SK-N-SH treated with all-trans-retinoic acid at 6 μM for 48 hours (cell line): ENCODE measurements around the gene LCN1.

ENCODE experiments used
- ATAC-seq: fragments of 200-7000 bp; cut with Tn5 transposase; 3 replicates; pipeline ENCODE4 v1.9.1; 2020; ENCODE audit warnings: mild to moderate bottlenecking, moderate library complexity
- ARNTL ChIP-seq: fragments of 450-650 bp; formaldehyde crosslinking; IDR thresholded peaks from 2 replicates; pipeline ENCODE4 v1.5.0; 2020; ENCODE audit warnings: low read depth, mild to moderate bottlenecking, moderate library complexity, borderline replicate concordance
- CREB5 ChIP-seq: fragments of 250-450 bp; sonication (Bioruptor Pico); IDR thresholded peaks from 2 replicates; pipeline ENCODE4 v1.5.1; 2020; ENCODE audit warnings: low read depth, mild to moderate bottlenecking, moderate library complexity
- CSRNP3 ChIP-seq: fragments of 250-450 bp; sonication (Bioruptor Pico); IDR thresholded peaks from 2 replicates; pipeline ENCODE4 v1.5.1; 2021; ENCODE audit warnings: mild to moderate bottlenecking, moderate library complexity
- ESRRG ChIP-seq: fragments of 250-450 bp; sonication (Bioruptor Pico); IDR thresholded peaks from 2 replicates; pipeline ENCODE4 v1.6.1; 2021; ENCODE audit warnings: mild to moderate bottlenecking
- GLIS3 ChIP-seq: fragments of 250-450 bp; sonication (Bioruptor Pico); IDR thresholded peaks from 2 replicates; pipeline ENCODE4 v1.5.0; 2020; ENCODE audit warnings: mild to moderate bottlenecking, moderate library complexity
- ISL1 ChIP-seq: fragments of 250-450 bp; sonication (Bioruptor Pico); IDR thresholded peaks from 2 replicates; pipeline ENCODE4 v2.1.2; 2022; ENCODE audit warnings: mild to moderate bottlenecking, moderate library complexity
- OSR1 ChIP-seq: fragments of 250-450 bp; sonication (Bioruptor Pico); IDR thresholded peaks from 2 replicates; pipeline ENCODE4 v1.8.0; 2022; ENCODE audit warnings: moderate library complexity, mild to moderate bottlenecking, inconsistent platforms
- PATZ1 ChIP-seq: fragments of 250-450 bp; sonication (Bioruptor Pico); IDR thresholded peaks from 2 replicates; pipeline ENCODE4 v1.8.0; 2020; ENCODE audit warnings: mild to moderate bottlenecking, moderate library complexity, borderline replicate concordance
- POU6F1 ChIP-seq: fragments of 250-450 bp; sonication (Bioruptor Pico); IDR thresholded peaks from 2 replicates; pipeline ENCODE4 v1.8.0; 2021; ENCODE audit warnings: low read depth, mild to moderate bottlenecking, moderate library complexity, borderline replicate concordance
- PPARA ChIP-seq: fragments of 250-450 bp; sonication (Bioruptor Pico); IDR thresholded peaks from 2 replicates; pipeline ENCODE4 v1.5.0; 2020; ENCODE audit warnings: mild to moderate bottlenecking, borderline replicate concordance
- RARB ChIP-seq: fragments of 250-450 bp; sonication (Bioruptor Pico); IDR thresholded peaks from 2 replicates; pipeline ENCODE4 v1.8.0; 2021; ENCODE audit warnings: mild to moderate bottlenecking, moderate library complexity
- SNAI2 ChIP-seq: fragments of 250-450 bp; sonication (Bioruptor Pico); IDR thresholded peaks from 2 replicates; pipeline ENCODE4 v1.5.0; 2020; ENCODE audit warnings: mild to moderate bottlenecking, moderate library complexity
- TOX ChIP-seq: fragments of 250-450 bp; sonication (Bioruptor Pico); IDR thresholded peaks from 2 replicates; pipeline ENCODE4 v1.8.0; 2021; ENCODE audit warnings: mild to moderate bottlenecking, moderate library complexity, borderline replicate concordance
- TSHZ2 ChIP-seq: fragments of 250-450 bp; sonication (Bioruptor Pico); IDR thresholded peaks from 2 replicates; pipeline ENCODE4 v1.5.0; 2020; ENCODE audit warnings: mild to moderate bottlenecking, moderate library complexity
- ZC3H10 ChIP-seq: fragments of 250-450 bp; sonication (Bioruptor Pico); IDR thresholded peaks from 2 replicates; pipeline ENCODE4 v1.5.1; 2021; ENCODE audit warnings: mild to moderate bottlenecking, moderate library complexity
- ZFP3 ChIP-seq: fragments of 250-450 bp; sonication (Bioruptor Pico); IDR thresholded peaks from 2 replicates; pipeline ENCODE4 v1.5.0; 2020; ENCODE audit warnings: mild to moderate bottlenecking, moderate library complexity
- ZFP30 ChIP-seq: fragments of 450-650 bp; formaldehyde crosslinking; IDR thresholded peaks from 2 replicates; pipeline ENCODE4 v1.5.0; 2022; ENCODE audit warnings: mild to moderate bottlenecking, moderate library complexity
- ZNF565 ChIP-seq: fragments of 450-650 bp; formaldehyde crosslinking; conservative IDR thresholded peaks from 2 replicates; pipeline ENCODE4 v1.5.0; 2020; ENCODE audit warnings: low read depth, mild to moderate bottlenecking, moderate library complexity
- ZNF70 ChIP-seq: fragments of 450-650 bp; formaldehyde crosslinking; IDR thresholded peaks from 2 replicates; pipeline ENCODE4 v1.5.0; 2020; ENCODE audit warnings: mild to moderate bottlenecking, moderate library complexity
- ZNF8 ChIP-seq: fragments of 450-650 bp; formaldehyde crosslinking; IDR thresholded peaks from 2 replicates; pipeline ENCODE4 v1.5.0; 2020; ENCODE audit warnings: mild to moderate bottlenecking, moderate library complexity

Gene LCN1

GRCh38 chr9:135555910-135556309 lies 34.7 kb downstream of the LCN1 start (continued):
- no peak for TF ChIP-seq ZFP3 (CRISPR knock-in tag)
- no peak for TF ChIP-seq CSRNP3 (CRISPR knock-in tag)
- TF ChIP-seq ESRRG (CRISPR knock-in tag), result no peak
- no peak for TF ChIP-seq ZNF565 (CRISPR knock-in tag)

- no peak for TF ChIP-seq ISL1
- no peak for TF ChIP-seq POU6F1 (CRISPR knock-in tag)
- TF ChIP-seq ZFP3 (CRISPR knock-in tag), result no peak
- no peak for TF ChIP-seq ESRRG (CRISPR knock-in tag)
- TF ChIP-seq SNAI2 (CRISPR knock-in tag), result no peak
- no peak for TF ChIP-seq ZC3H10
- TF ChIP-seq TSHZ2, result no peak
- no peak for ATAC-seq
Measured at GRCh38 chr9:135559606-135560005, 38.4 kb downstream of the LCN1 start.

GRCh38 chr9:135561391-135562234 lies 40.4 kb downstream of the LCN1 start, which contains the start of gene PAEP:
PAEP (plus strand) TSS chr9:135561756.
- no peak for ATAC-seq
- TF ChIP-seq GLIS3 (CRISPR knock-in tag) (no peak), ESRRG (CRISPR knock-in tag) (no peak), RARB (CRISPR knock-in tag) (no peak), PPARA (CRISPR knock-in tag) (no peak), ARNTL (CRISPR knock-in tag) (no peak), TOX (CRISPR knock-in tag) (no peak), CSRNP3 (CRISPR knock-in tag) (no peak), CREB5 (CRISPR knock-in tag) (no peak), SNAI2 (CRISPR knock-in tag) (no peak), ZNF70 (CRISPR knock-in tag) (no peak), ISL1 (no peak), ZNF565 (CRISPR knock-in tag) (no peak), PATZ1 (no peak), TSHZ2 (no peak), OSR1 (CRISPR knock-in tag) (no peak), ZFP30 (CRISPR knock-in tag) (no peak), POU6F1 (CRISPR knock-in tag) (no peak), ZNF8 (CRISPR knock-in tag) (no peak), ZFP3 (CRISPR knock-in tag) (no peak), ZC3H10 (no peak)
